GM21723 (cell line): ENCODE measurements around the gene SMARCA5.

Experiments used
- ATAC-seq: cut with Tn5 transposase; IDR thresholded peaks from one replicate; pipeline ENCODE4 v1.9.1; 2021; ENCODE audit warnings: mild to moderate bottlenecking, moderate library complexity; ENCODE audit not compliant: unreplicated experiment

SMARCA5 gene

DNA sequence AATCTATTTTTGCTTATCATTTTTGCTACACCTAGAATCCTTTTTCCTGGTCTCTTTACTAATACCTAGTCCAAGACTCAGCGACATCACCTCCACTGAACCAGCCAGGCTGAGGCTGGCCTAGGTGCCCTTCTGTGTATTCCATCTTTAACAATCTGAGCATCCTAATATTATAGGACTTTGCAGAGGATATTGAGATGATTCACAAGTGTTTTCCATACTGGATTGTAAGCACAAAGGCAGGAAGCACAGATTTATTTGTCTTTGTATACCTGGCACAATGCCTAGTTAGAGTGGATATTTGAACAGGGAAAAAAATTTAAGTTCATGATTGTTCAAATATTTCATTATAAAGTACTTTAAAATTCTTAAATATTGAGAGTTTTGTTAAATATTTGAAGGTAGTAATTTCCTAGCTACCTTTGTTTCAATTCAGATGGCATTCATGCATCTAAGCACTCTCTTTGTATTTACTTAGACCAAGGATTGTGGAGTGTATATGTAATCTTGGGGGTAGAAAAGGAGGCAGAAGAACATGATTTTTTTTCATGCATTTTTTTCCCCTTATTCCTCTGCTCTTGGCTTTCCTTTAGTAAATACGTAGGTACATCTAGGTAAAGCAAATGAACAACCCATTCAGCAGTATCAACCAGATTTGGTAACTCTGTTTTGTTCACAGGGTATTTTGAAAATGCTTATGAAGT, 18.4 kb downstream of the SMARCA5 start:
- ATAC-seq: peak; percentile 11

DNA sequence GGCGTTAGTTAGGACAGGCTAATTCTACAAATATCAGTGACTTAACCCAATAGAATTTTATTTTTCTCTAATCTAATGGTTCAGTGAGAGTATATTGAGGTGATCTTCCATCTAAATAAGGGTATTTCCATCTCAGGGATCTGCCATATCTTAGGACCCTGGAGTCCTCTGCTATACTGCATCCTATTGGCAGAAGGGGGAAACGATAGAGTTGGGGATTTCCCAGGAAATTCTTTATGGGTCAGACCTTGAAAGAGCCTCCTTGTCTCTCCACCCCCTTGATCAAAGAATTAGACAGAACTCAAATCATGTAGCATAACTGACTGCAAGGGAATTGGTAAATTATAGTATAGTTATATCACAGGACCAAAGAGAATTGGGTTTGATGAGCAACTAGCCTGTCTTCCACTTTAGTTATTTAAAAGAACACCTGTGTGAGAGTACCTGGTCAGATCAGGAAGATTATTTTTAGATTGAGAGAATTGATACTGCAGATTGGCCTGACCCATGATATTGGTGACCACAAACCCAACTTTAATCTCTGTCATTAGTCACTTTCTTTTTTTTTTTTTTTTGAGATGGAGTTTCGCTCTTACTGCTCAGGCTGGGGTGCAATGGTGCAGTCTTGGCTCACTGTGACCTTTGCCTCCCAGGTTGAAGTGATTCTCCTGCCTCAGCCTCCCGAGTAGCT, 25.6 kb downstream of the SMARCA5 start:
- ATAC-seq: peak; percentile 56

DNA sequence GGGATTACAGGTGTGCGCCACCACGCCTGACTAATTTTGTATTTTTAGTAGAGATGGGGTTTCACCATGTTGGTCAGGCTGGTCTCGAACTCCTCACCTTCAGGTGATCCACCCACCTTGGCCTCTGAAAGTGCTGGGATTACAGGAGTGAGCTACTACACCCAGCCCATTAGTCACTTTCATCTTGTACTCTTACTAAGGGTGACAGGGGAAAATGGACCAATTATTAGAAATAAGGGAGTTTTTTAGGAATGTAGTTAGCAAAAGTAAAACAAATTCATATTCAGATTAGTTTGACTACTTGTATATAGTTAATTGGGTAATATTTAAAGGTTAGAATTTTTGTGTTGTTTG, 26.1 kb downstream of the SMARCA5 start:
- ATAC-seq: no peak

DNA sequence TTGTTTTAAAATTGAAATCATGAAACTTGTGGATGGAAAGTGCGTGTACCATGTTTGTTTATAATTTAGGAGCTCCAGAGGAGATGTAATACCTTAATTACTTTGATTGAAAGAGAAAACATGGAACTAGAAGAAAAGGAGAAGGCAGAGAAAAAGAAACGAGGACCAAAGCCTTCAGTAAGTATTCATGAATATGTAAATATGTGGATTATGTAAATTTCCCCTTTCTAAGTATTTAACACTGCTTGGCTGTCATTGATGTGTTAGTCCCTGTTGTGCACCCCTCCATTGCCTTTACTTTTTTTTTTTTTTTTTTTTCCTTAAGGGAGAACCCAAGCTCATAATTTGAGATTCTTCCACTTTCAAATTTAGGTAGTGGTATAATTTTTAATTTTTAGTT, 36.4 kb downstream of the SMARCA5 start:
- ATAC-seq: no peak

DNA sequence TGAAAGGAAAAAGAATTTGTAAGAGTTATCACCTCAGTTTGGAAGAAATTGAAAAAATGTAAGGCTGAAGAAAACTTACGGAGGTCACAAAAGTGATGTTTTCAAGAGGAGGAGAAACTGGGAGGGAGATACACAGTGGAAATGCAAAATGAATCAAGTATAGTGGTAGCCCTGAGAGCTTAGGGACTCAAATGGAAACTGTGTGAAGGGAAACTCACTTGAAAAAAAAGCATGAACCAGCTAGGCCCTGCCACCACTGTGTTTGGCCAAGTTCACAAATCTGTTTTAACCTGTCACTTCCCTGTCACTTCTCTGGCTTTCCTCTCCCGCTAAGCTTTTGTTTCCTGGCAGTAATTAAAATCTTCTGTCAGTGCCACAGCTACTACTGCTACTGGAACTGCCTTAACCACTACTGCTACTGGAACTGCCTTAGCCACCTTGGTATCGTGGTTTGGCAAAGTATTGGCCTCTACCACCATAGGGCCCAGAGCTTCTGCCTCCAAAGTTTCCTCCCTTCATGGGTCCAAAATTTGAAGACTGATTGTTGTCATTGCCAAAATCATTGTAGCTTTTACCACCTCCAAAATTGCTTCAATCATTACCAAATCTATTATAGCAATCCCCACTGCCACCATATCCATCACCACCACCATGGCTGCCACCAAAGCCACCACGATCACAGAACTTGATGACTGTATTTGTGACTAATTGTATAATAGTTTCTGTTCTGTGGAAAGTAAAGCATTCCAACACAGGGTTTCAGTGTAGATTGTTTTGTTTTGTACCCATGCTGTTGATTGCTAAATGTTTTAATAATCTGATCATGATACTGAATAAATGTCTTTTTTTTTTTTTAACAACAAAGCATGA, 41.5 kb downstream of the SMARCA5 start:
- peak; percentile 74 for ATAC-seq

- no peak for ATAC-seq
These were observed 42.2 kb downstream of the SMARCA5 start for GRCh38 chr4:143555676-143556075.

DNA sequence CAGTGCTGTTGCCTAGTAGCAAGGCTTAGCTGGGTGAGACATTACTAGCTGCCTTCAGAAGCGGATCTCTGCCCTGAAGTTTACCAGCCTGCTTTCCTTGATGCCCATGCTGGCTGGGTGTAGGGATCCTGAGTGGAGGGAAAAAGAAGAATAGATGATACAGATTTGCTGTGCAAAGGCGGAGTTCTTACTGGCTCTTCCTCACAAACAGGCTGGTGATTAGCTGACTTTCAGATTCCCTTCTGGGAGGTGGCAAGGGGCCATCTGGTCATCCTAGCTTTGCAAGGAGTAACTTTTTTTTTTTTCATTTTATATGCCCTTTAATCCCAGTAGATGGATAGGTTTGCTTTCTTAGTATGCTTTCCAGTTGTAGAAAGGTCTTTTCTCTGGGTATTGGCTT, 44.8 kb downstream of the SMARCA5 start:
- ATAC-seq: no peak

- peak; percentile 85 for ATAC-seq
These were observed 45.6 kb downstream of the SMARCA5 start for GRCh38 chr4:143558823-143559756.

DNA sequence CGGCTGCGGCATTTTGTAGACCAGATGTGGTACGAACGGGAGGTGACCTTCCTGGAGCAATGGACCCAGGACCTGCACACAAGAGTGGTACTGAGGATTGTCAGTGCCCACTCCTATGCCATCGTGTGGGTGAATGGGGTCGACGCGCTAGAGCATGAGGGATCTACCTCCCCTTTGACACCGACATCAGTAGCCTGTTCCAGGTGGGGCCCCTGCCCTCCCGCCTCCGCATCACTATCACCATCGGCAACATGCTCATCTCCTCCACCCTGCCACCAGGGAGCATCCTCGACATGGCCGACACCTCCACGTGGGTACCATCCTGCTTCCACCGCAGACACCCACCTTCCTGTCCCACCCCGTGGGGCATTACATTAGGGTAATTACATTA, 46.2 kb downstream of the SMARCA5 start:
- ATAC-seq: peak; percentile 4

DNA sequence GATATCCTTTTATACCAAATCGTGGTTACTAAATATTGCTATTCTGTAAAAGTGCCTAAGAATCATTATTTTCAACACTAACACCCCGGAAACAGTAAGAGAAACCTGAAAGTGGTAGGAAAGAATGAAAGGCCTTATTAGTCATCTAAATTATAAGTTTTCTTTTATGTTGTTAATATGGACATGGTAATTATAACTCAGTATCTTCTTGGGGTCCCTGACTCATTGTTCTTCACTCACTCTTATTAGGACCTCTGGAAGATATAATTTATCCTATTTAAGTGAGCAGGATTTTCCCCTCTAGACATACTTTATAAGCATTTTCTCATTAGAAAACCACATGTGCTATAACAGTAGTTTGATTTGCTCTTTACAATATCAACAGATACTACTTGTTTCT, 51.0 kb downstream of the SMARCA5 start:
- ATAC-seq: no peak

DNA sequence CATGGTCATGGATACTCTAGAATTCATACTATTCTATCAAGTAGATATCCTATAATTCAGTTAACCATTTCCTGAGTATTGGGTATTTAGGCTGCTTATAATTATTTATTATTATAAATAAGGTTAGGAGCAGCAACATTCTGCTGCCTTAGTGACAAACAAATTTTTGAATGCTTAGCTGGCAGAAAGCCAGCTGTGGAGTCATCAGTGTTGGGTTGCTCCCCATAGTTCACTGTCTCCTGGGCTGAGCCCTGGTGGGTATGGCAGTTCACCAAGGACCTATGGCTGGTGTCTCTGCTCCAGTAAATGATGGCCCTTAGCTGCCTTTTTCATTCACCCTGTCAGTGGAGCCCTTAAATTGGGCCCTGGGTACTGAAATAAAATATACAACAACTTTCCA, 61.8 kb downstream of the SMARCA5 start:
- ATAC-seq: no peak

DNA sequence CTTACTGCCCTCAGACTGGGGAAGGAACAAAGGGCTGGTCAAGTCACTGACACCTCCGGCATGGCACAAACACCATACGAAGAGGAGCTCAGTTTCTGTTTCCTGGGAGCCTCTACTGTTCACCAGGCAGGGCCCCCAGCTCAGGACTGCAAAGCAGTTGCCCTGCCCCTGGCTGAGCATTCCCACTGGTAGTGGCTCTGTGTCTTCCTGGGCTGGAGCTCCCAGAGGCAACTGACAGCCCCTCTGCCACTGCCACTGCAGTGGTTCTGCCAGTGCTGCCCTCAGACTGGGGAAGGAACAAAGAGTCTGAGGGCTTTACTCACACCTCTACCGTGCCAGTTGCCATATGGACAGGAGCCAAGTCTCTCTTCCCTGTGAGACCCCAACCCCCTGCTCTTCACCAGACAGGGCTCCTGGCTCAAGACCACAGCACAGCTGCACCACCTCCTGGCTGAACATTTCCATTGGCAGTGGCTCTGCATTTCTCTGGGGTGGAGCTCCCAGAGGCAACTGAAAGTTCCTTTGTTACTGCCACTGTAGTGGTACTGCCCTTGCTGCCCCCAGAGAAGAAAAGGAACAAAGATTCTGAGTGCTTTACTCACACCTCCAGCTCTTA, 67.9 kb downstream of the SMARCA5 start:
- ATAC-seq: no peak

DNA sequence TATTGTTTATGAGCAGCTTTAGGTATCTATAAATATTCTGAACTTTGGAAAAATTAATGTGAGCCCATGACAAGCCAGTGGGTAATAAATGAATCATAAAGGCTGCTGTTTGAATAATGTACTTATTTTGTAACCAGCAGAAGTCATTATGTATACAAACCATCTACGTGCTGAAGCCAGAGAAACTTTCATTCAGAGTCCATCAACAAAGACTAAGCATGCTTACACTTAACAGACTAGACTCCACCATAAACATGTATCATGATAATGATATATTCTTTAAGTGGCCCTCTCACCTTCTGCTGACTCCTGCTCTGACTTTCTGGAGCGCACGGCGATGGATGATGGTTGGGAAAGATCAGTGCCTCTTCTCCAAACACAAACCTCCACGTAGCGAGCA, 72.0 kb downstream of the SMARCA5 start:
- ATAC-seq: no peak

DNA sequence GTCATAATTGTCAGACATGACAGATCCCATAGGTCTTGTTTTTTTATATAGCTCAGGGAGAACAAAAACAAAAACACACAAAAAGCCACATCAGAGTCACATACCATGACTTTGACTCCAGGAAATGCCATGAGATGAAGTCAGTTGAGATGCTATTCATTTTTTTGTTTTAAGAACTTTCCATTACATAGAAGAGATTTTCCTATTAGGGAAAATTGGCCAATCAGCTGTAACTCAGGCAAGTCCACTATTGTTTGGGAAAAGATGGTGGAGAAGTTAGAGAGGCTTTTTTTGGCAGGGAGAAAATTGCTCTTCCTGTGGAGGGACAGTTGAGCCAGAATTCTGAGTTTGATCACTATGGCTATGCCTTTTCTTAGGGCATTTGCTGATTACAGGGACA, 72.6 kb downstream of the SMARCA5 start:
- ATAC-seq: no peak

DNA sequence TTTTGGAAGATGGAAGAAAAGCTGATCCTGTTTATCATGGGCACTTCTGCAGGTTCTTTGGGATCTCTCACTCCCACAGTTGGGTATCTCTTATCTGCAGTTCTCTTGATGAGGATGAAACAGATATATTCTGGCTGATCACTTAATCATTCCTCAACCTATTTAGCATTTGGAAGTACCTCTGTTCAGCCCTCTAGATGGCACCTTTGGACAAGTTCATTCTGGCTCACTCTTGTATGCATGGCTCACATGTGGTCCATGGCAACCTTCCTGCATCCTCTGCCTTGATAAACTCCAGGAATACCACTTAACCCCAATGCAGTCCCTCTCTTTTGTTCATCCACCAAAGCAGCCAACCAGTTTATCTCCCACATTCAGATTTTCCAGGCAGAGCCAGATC, 74.2 kb downstream of the SMARCA5 start:
- ATAC-seq: no peak

GRCh38 chr4:143597276-143597675, 83.8 kb downstream of the SMARCA5 start:
- no peak for ATAC-seq

DNA sequence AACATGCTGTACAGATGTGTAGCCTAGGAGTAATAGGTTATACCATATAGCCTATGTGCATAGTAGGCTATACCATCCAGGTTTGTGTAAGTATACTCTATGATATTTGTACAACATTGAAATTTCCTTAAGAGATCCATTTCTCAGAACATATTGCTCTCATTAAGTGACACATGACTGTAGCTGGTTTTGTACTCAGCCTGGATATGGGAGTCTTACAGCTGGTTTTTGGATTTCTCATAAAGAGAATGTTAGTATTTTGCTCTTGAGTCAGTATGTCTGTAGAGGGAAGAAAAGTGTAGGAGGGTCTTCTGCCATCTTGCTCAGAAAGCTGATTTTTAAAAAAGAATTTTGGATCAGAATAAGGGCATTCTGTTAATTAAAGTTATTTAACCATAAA, 85.3 kb downstream of the SMARCA5 start:
- no peak for ATAC-seq

DNA sequence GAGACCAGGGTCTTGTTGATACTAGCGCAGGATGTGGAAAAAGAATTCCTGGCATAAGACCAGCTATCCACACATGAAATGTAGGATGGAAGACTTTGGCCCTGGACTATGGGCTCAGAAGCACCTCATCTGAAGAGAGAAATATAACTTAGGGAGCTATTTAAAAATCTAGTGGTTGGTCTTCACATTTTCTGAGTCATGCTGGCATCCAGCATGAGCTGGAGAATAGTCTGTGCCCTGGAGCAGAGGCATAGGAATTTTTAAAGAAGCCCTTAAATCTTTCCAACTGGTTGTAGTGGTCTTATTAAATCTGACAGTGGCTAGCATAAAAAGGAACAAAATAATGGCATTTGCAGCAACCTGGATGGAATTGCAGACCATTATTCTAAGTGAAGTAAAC, 86.3 kb downstream of the SMARCA5 start:
- no peak for ATAC-seq

DNA sequence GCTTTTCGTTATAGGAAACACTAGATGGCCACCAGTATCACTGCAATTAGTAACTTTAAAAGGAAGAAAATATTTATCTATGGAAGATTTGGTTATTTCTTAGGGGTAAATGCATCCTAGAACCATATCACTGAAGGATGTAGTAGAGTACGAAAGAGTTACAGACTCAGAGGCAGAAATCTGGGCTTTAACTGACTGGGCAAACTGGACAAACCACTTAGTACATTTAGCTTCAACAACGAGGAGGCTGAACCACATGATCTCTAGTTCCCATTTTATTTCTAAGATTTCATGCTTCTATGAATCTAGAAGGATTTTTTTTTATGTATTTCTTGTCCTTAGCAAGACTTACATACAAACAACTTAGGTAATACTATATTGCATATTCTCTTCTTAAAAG, 93.0 kb downstream of the SMARCA5 start:
- no peak for ATAC-seq
